Endodermal cell (in vitro differentiated cells): ENCODE data around the gene C1orf35. TPM values are rescaled to one million over a fixed set of nuclear protein-coding genes. Genes with fewer than 3 reads are reported as not detected.

Experiments used
- DNase-seq: peaks from one replicate; pipeline ENCODE4 v3.0.0-alpha.2; 2017
- H3K27ac ChIP-seq: 2 replicates; pipeline ENCODE4 v1.5.1; 2013; ENCODE audit warnings: mild to moderate bottlenecking, low read depth, low read length, moderate library complexity
- H3K27me3 ChIP-seq: 2 replicates; pipeline ENCODE4 v1.6.1; 2013; ENCODE audit warnings: mild to moderate bottlenecking, low read length, moderate library complexity; ENCODE audit not compliant: insufficient read depth, control insufficient read depth, poor library complexity, severe bottlenecking
- H3K36me3 ChIP-seq: 2 replicates; pipeline ENCODE4 v1.7.0; 2013; ENCODE audit warnings: mild to moderate bottlenecking, low read length, moderate library complexity; ENCODE audit not compliant: control insufficient read depth, insufficient read depth
- H3K4me1 ChIP-seq: one replicate; pipeline ENCODE4 v1.7.0; 2013; ENCODE audit warnings: low read length; ENCODE audit not compliant: control insufficient read depth, insufficient read depth
- H3K4me3 ChIP-seq: 2 replicates; pipeline ENCODE4 v1.5.1; 2013; ENCODE audit warnings: mild to moderate bottlenecking, low read length, moderate library complexity
- H3K9ac ChIP-seq: 2 replicates; pipeline ENCODE4 v1.6.1; 2013; ENCODE audit warnings: mild to moderate bottlenecking, low read length, moderate library complexity; ENCODE audit not compliant: poor library complexity, severe bottlenecking; ENCODE audit errors: extremely low read depth
- H3K9me3 ChIP-seq: 2 replicates; pipeline ENCODE4 v1.6.1; 2013; ENCODE audit warnings: mild to moderate bottlenecking, low read length, moderate library complexity; ENCODE audit not compliant: control insufficient read depth
- H3K27ac Mint-ChIP-seq: 2 replicates; pipeline ENCODE4 v1.8.0; 2020; ENCODE audit warnings: mixed read lengths
- H3K27me3 Mint-ChIP-seq: 2 replicates; pipeline ENCODE4 v1.8.0; 2021; ENCODE audit warnings: mild to moderate bottlenecking, mixed read lengths; ENCODE audit not compliant: insufficient read depth
- H3K36me3 Mint-ChIP-seq: 2 replicates; pipeline ENCODE4 v1.8.0; 2020; ENCODE audit warnings: low read depth, mixed read lengths
- H3K4me1 Mint-ChIP-seq: 2 replicates; pipeline ENCODE4 v1.8.0; 2020; ENCODE audit warnings: mixed read lengths
- H3K4me3 Mint-ChIP-seq: 2 replicates; pipeline ENCODE4 v1.8.0; 2020; ENCODE audit warnings: mild to moderate bottlenecking, moderate library complexity, mixed read lengths
- H3K9me3 Mint-ChIP-seq: 2 replicates; pipeline ENCODE4 v1.8.0; 2020; ENCODE audit warnings: mild to moderate bottlenecking, mixed read lengths
- WGBS, 2 experiments: methylation state at CpG; one replicate each; pipeline versions ENCODE4 v1.1.5 to v1.1.7; 2013; ENCODE audit warnings: missing lambda C conversion rate in 2 of 2, mixed read lengths in 1 of 2; ENCODE audit not compliant: insufficient coverage in 1 of 2, insufficient read length in 1 of 2; 5-methylcytosine and 5-hydroxymethylcytosine counted together
- total RNA-seq, 2 donors: library from RNA; stranded (reverse); fragmentation: NEBNext Ultra II Directional in 1 of 2; extraction: Animal tissue kit (Norgen Biotek cat#: 25700) in 1 of 2; gene quantifications; 2 replicates in 1 of 2; 3 replicates in 1 of 2; pipeline ENCODE4 v1.2.1, GENCODE V29; 2021
- TF ChIP-seq, protein P1 (sequence below): fragments of 200-600 bp; sonication (generic); conservative IDR thresholded peaks from 2 replicates; pipeline ENCODE4 v1.5.0; 2021; ENCODE audit warnings: antibody characterized with exemption, mild to moderate bottlenecking

The C1orf35 gene
- total RNA-seq, 2 donors from 2014 or later, result 31.6 to 34.0 TPM

DNA sequence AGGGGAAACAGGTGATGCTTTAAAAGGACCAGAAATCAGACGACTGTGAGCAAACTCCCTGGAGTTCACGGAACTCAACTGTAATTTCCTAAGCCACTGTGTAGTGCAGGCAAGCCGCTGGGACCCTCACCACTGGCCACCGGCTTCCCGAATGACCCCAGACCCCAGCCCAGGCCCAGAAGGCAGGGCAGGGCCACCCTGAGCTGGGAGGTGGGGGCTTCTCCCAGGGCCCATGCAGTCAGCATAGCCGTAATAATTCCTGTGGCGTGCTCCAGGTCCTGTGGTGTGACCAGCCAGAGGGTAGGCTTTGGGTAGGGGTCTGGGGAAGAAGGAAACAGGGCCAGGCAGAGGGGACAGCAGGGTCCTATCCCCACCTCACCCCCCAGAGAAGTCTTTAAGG, 24.1 kb downstream of the C1orf35 start:
- no peak overlapping the region for H3K27ac ChIP-seq
- H3K9me3 Mint-ChIP-seq, result no peaks in the 10 kb centered on the region
- no peak overlapping the region for H3K4me3 Mint-ChIP-seq
- no peak overlapping the region for H3K9ac ChIP-seq
- 88 to 91% methylated on average over 6 to 7 of the region's 7 CpGs for WGBS, 2 experiments
- H3K9me3 ChIP-seq, result no peaks in the 10 kb centered on the region
- no peak overlapping the region for H3K4me3 ChIP-seq
- peak; percentile 27 for DNase-seq
- H3K27me3 ChIP-seq, result no peaks in the 10 kb centered on the region
- H3K4me1 ChIP-seq, result peaks cover 4% of the 10 kb centered on the region
- H3K36me3 Mint-ChIP-seq, result peaks cover 7% of the 10 kb centered on the region
- H3K36me3 ChIP-seq, result peaks cover 5% of the 10 kb centered on the region
- H3K27me3 Mint-ChIP-seq, result peaks cover 47% of the 10 kb centered on the region
- H3K4me1 Mint-ChIP-seq, result peaks cover 10% of the 10 kb centered on the region
- TF ChIP-seq, protein P1, sequence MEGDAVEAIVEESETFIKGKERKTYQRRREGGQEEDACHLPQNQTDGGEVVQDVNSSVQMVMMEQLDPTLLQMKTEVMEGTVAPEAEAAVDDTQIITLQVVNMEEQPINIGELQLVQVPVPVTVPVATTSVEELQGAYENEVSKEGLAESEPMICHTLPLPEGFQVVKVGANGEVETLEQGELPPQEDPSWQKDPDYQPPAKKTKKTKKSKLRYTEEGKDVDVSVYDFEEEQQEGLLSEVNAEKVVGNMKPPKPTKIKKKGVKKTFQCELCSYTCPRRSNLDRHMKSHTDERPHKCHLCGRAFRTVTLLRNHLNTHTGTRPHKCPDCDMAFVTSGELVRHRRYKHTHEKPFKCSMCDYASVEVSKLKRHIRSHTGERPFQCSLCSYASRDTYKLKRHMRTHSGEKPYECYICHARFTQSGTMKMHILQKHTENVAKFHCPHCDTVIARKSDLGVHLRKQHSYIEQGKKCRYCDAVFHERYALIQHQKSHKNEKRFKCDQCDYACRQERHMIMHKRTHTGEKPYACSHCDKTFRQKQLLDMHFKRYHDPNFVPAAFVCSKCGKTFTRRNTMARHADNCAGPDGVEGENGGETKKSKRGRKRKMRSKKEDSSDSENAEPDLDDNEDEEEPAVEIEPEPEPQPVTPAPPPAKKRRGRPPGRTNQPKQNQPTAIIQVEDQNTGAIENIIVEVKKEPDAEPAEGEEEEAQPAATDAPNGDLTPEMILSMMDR, result no peak
- no peak overlapping the region for H3K27ac Mint-ChIP-seq

DNA sequence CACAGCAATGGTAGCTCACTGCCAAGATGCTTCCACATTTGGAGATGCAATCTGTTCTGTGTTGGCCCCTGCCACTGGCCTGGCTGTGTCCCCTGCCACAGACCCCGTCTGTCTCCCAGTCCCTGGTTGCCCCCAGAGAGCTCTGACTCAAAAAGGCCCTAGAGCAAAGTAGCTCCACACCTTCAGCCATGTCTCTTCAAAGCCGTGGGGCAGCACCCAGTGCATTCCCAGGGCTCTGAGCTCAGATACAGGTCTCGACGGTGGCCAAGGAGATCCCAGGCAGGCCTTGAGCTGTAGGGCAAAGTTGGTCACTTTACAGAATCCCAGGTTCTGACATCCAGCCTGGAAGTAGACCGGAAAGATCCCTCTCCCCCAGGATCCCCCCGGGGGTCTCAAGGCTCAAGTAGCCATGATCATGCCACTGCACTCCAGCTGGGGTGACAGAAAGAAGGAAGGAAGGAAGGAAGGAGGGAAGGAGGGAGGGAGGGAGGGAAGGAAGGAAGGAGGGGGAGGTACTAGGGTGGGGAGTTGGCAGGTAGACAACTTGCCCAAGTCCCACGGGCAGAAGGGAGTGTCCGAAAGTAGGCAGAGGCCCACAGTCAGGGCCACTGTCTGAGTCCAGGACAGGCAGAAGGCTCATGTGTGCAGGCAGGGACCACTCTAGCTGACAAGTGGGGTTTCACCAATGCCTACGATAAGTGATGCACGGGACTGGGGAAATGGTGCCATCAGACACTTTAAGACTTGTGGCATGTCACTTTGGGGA, 25.4 kb downstream of the C1orf35 start:
- Histone ChIP-seq H3K27me3 (no peaks in the 10 kb centered on the region), H3K9me3 (no peaks in the 10 kb centered on the region), H3K36me3 (no peaks in the 10 kb centered on the region), H3K27ac (no peak overlapping the region), H3K4me3 (no peak overlapping the region), H3K9ac (no peak overlapping the region), H3K4me1 (peaks cover 4% of the 10 kb centered on the region)
- Mint-ChIP-seq H3K4me3 (no peak overlapping the region), H3K27me3 (peaks cover 57% of the 10 kb centered on the region), H3K9me3 (no peaks in the 10 kb centered on the region), H3K27ac (no peak overlapping the region), H3K36me3 (no peaks in the 10 kb centered on the region), H3K4me1 (peaks cover 9% of the 10 kb centered on the region)
- no peak for DNase-seq
- TF ChIP-seq, protein P1, result no peak
- 83 to 93% methylated on average over 7 to 10 of the region's 10 CpGs for WGBS, 2 experiments

DNA sequence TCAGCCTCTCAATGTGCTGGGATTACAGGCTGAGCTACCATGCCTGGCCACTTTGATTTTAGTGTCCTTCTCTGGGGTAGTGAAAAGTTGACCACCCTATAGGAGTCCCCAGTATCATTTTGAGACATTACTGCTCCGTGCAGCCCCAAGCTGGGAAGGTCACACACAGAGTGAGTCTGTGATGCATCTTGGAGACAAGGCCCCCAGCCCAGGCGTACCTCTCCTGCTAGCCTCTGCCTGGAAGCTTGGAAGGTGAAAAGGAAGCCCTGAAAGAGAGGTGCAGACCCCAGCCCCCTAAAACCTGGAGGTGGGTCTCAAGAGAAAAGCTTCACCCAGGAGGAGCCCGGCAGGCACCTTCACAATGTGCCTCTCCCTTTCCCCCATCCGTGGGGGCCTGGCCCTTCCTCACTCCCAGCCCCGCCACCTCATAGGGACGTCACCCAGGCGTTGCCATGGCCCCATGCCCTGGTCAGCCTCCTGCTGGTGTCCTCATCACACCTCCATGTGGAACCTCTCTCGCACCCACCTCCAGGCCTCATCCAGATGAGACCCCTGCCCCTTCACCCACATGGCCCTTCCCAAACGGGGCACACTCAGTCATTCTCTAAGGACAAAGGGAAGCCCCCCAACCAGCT, 26.2 kb downstream of the C1orf35 start:
- Mint-ChIP-seq H3K9me3 (no peaks in the 10 kb centered on the region), H3K27me3 (peaks cover 66% of the 10 kb centered on the region), H3K27ac (no peak overlapping the region), H3K4me3 (no peak overlapping the region), H3K4me1 (peaks cover 9% of the 10 kb centered on the region), H3K36me3 (no peaks in the 10 kb centered on the region)
- H3K9me3 ChIP-seq, result no peaks in the 10 kb centered on the region
- 83 to 89% methylated on average over 5 to 9 of the region's 9 CpGs for WGBS, 2 experiments
- no peaks in the 10 kb centered on the region for H3K36me3 ChIP-seq
- H3K4me3 ChIP-seq, result no peak overlapping the region
- no peak overlapping the region for H3K27ac ChIP-seq
- TF ChIP-seq, protein P1, result no peak
- H3K4me1 ChIP-seq, result peaks cover 4% of the 10 kb centered on the region
- H3K27me3 ChIP-seq, result peaks cover 5% of the 10 kb centered on the region
- no peak overlapping the region for H3K9ac ChIP-seq
- no peak for DNase-seq
